Measurements from ENCODE around the gene BRINP3.

BRINP3 gene

DNA sequence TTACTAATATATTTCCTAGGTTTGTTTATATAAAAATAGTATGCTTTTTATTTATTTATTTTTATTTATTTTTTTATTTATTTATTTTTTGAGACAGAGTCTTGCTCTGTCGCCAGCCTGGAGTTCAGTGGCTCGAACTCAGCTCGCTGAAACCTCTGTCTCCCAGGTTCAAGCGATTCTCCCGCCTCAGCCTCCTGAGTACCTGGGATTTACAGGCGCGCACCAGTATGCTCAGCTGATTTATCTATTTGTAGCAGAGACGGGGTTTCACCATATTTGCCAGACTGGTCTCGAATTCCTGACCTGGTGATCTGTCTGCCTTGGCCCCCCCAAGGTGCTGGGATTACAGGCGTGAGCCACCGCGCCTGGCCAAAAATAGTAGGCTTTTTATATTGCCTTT lies 33.2 kb downstream of the BRINP3 start:
- no peak for DNase-seq

DNA sequence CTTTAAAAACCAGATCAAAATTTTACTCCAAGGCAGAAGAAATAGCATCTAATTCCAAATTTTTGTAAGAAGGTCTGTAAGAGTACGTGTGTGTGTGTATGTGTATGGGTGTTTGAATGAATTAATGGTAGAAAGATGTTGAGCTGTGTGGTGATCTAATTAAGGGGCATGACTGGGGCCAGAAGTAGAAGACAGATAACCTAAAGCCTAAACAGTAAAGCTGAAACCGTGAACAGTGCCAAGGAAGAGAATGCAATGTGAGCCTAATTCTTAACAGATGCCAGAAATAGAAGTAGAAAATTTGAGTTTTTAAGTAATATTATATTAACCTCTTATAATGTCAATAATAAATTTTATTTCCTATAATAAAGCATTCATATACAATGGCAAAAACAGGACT lies 38.2 kb downstream of the BRINP3 start:
- no peak for DNase-seq

DNA sequence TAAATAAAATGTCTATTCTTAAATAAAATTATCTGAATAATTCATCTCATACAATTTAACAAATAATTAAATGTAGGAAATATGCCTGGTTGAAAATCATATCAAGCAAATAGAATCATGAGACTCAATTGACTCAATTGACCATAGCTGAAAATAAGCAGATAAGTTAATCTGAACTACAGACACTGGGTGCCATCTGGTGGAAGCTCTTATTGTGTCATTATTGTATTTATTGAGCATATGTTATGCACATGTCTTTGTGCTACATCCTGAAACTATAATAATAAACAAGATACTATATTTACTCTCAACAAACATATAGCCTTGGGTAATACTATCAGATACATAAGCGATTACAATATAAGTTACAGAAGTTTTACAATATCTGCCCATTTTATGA lies 41.0 kb downstream of the BRINP3 start:
- DNase-seq = no peak

DNA sequence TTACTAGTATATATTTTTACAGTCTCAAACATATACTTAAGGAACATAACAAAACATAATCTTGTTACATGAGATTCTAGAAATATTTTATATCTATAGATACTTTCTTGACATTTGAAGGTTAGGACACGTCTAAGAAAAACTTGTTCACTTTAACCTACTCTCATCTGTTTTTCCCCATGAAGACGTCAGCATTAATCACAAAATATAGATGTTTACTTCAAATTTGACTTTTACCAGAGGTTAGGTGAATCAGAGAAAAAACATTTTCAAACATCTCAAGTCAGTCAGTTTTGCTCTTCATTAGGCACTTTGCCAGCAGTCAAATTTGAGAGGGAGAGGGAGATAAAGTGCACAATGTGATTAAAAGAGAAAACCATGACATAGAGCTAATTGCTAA lies 47.7 kb downstream of the BRINP3 start:
- no peak for DNase-seq

DNA sequence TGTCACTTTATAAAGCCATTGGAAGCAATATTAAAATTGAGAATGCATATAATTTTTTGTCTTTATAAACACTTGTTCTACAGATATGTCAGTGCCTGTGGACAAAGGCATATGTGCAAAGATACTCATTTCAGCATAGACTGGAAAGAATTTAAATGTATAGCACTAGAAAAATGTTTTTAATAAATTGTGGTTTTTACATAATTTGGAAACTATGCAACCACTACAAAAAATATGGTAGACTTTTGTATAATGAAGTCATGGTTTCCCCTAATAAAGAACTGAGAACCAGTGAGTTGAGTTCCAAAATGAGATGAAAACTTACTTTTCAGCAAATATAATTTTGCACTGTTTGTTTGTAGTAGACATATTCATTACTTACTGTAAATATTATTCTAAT lies 48.5 kb downstream of the BRINP3 start:
- DNase-seq = no peak

DNA sequence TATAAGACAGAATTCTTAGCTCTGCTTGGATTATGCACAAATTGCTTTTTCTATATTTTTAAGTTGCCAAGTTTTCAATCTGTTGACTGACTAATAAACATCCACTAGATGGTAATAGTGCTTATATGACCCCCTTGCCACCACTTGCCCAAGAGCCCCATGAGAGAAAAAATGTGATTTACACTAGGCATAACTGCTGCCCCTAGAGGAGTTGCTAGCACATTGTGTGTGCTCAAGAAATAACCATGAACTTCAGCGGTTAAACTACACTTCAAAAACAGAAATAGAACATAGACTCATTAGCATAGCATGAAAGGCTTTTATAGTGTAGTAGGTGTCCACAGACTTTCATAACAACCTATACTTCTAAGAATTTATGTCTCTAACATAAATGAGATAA lies 61.4 kb downstream of the BRINP3 start:
- DNase-seq = no peak

DNA sequence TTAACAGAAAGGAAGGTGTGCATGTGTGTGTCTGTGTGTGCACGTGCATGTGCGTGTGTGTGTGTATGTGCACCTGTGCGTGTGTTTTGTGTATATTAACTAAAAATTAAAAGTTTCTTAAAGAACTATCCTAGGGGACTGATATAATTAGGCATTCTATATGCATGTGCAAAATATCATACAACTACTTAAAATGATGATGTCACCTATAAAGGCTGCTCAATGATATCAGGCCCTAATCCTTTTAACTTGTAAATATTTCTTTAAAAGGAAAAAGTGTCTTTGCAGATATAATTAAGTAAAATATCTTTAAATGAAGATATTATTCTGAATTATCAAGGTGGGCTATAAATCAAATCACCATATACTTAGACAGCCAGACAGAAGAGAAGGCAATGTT lies 64.5 kb downstream of the BRINP3 start:
- no peak for DNase-seq

DNA sequence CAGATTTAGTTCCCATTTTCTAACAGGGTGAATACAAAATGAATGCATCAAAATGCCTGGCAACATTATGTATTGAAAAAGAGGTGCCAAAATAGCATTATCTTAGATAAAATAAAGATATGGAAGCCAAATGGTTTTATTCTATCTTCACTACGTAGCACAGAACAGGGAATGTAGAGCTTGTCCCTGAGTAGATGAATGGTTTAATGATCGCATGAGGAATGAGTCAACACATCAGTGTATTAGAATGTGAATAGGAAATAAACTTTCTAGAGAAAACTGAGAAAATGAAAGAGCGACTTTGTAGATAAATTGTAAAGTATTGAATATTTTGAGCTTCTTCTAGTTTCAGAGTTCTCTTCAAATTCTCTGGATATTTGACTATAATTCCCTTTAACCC lies 74.3 kb downstream of the BRINP3 start:
- no peak for DNase-seq

DNA sequence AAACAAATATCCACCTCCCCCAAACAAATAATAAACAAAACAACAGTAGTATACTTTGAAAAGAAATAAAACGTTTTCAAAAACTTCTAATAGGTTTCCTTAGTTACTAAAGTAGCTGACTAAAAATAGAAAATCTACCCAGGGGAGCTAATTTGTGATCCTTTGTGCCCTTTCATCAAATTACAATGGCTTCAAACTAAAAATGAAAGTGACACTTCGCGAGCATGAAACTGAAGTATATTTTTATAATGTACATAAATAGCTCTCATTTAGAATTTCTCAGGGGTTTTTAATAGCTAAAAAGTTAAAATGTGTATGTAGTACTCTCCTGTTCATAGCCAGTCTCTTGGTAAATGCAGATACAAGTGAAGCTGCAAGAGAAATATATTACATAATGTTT lies 78.4 kb downstream of the BRINP3 start:
- DNase-seq = no peak

DNA sequence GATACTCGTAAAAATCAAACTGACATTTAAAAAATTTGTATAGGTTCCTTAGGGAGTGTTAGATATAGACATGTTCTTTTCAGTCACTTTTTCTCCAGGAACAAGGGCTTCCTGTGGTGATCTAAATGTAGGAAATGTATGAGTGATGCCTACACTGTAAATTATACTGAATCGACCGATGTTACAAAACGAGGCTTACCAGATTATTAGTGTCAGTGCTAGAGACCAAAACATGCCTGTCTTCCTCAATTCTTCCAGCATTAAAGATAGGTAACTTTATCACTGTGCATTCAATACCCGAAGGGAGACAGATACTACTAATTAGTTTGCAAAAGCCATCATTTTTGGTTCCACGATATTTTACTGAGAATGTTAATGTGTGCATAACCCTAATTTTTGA lies 86.1 kb downstream of the BRINP3 start:
- DNase-seq = no peak

DNA sequence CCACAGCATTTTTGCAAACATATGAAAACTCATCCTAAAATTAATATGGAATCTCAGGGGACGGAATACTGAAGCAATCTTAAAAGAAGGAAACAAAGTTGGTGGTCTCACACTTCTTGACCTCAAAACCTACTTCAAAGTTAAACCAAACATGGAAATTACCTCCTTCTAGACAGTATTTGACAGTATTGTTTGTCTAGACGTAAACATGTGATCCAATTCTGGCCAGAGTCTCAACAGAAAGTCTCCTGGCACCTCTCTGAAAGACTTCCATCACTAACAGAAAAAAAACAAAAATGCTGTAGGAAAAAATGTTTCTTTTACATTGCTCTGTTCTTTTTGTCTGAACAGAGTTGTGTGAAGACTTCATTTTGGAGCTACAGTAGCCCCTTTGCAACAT lies 99.7 kb downstream of the BRINP3 start:
- DNase-seq = no peak

DNA sequence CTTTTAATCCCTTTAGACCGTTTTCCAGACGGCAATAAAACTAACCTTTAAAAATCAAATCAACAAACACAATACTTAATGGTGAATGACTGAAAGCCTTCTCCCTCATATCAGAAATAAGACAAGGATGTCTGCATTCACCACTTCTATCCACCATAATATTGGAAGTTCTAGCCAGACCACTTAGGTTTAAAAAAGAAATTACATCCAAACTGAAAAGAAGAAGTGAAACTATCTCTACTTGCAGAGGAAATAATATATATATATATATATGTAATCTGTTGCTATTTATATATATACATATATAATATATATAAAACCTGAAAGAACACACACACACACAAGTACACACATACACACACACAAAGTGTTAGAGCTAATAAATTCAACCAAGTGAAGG lies 100.4 kb downstream of the BRINP3 start:
- no peak for DNase-seq

DNA sequence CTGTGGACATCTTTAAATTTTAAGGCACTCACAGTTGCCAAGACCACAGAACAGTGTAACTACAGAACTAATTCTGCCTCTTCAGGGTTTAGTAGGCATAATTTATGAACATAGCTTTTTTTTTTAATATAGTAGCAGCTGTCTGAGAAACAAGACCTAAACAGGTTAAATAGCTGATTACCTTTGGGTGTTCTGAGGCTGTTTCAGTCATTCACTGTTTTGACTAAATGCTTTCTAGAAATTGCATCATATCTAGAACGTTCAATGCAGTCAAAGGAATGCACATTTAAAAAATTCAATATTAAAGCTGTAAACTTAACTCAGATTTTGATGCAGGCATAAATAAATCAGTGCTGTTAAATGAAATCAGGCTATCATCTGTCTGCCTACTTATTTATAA lies 101.6 kb downstream of the BRINP3 start:
- no peak for DNase-seq

DNA sequence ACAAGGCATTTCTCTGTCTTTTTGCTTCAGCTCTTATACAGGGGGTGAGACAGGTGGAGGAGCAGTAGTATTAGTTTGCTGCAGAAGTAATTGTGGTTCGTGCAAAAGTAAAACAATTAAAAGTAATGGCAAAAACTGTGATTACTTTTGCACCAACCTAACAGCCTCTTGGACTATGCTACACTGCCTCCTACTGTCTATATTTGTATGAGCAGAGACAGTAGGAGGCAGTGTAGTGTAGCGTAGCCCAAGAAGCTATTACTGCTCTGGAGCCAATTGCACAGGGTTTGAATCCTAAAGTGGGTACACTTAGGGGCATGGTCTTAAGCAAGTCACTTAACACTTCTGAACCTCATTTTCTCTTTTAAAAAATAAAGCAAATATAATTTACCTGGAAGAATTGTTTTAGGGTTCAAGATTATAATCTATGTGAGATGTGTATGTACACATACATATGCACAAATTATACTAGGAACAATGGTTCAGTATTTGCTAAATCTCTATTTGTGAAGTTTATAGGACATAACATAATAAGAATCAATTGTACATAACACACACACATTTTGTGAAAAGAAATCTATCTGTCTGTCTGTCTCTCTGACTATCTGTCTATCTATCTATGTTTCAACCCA lies 103.8 kb downstream of the BRINP3 start:
- DNase-seq = no peak

DNA sequence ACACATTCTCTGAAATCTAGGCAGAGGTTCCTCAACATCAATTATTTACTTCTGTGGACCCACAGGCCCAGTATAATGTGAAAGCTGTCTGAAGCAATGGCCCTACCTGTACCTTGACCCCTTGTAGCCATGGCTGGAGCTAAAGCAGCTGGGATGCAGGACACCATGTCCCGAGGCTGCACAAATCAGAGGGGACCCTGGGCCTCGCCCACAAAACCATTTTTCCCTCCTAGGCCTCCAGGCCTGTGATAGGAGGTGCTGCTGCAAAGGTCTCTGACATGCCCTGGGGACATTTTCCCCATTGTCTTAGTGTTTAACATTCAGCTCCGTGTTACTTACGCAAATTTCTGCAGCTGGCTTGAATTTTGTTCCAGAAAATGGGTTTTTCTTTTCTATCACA lies 110.5 kb downstream of the BRINP3 start:
- DNase-seq = no peak

DNA sequence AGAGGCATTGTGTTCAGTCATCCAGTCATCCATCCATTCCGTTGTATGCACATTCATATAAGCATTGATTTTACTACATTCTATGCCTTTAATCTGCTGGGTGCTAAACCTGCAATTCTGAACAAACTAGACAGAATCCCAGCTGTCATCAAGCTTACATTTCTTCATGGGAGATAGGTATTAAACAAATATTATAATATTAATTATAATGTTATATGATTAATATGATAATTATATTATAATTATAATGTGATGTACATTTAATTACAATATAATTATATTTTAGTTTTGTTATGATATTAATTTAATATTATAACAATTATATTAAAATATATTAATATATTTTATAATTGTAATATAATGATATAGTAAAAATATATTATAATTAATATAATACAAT lies 112.4 kb downstream of the BRINP3 start:
- DNase-seq = no peak

DNA sequence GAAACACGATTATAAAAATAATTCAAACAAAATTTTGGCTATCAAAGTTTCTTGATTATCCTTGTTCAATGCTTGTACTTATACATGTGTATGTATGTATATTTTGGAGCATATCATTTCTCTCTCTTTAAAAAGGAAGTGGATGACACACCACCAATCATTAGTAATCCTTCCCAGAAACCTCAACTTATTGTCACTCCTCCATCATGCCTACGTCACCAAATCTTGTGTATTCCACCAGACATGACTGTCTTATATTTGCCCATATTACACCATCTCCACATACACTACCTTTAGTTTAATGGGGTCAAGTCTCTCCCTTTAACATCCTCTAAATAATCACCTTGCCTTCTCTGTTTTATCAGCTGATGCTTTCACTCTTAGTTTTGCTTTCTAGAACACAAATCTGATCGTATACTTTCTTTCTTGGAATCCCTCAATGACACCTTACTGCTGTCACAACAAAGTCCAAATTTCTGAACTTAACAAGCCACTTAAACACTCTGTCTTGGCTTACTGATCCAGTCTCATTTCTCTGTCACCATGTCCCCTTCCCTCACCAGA lies 124.0 kb downstream of the BRINP3 start:
- DNase-seq = no peak

DNA sequence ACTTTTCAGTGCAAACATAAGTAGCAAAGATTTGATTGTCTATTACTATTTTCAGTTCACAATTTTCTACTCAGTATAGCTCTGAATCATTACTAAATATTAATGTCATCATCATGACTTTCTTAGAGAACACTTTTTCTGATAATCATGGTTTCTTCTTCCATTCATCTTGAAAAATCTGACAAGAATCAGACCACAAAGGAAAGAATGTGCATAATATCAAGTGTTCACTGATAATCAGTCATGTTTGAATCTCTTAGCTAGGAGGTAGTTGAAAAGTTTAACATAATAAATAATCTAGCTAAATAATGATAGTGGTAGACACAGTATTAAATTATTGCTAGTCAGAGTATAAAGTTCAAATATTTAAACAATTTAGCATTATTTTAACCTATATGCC lies 133.2 kb downstream of the BRINP3 start:
- DNase-seq = no peak

DNA sequence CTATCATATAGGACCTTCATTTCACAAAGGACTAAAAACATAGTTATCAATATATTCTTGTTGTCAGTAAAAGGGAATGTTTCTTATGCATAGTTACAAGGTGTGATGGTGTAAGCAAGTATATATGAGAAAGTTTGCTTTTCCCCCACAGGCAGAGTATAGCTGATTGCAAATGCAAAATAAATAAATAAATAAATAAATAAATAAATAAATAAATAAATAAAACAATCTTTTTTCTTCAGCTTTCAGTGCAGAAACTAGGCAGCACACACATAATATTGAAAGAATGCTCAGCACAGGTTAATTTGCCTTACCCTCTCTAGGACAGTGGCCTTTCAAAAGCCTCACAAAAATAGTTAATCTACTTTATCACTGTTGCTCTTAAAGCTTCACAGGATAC lies 138.8 kb downstream of the BRINP3 start:
- no peak for DNase-seq

DNA sequence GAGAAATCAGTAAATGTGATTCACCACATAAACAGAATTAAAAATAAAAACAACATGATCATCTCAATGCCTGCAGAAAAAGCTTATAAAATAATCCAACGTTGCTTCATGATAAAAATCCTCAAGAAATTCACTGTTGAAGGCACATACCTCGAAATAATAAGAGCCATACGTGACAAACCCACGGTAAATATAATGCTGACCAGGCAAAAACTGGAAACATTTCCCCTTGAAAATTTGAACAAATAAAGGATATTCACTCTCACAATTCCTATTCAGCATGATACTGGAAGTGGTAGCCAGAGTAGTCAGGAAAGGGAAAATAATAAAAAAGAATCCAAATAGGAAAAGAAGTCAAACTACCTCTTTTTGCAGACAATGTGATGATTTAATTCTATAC lies 148.8 kb downstream of the BRINP3 start:
- no peak for DNase-seq

DNA sequence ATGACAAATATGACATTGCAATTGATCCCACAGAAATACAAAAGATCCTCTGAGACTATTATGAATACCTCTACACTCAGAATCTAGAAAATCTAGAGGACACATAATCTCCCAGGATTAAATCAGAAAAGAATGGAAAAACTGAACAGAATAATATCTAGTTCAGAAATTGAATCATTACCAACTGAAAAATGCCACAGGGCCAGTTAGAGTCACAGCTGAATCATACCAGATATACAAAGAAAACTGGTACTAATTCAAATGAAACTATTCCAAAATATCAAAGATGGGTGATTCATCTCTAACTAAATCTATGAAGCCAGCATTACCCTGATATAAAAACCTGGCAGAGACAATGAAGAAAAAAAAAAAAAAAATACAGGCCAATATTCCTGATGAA lies 149.3 kb downstream of the BRINP3 start:
- DNase-seq = no peak

DNA sequence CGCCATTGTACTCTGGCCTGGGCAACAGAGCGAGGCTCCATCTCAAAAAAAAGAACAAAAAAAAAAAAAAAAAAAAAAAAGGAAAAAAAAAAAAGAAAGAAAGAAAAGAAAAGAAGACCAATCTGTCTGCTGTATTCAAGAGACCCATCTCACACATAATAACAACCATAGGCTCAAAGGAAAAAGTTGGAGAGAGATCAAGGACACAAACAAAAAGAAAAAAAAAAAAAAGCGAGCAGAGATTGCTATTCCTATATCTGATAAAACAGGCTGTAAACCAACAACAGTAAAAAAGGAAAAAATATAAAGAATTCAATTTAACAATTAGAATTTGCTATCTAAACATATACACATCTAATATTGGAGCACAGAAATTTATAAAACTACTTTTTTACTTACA lies 150.4 kb downstream of the BRINP3 start:
- DNase-seq = no peak

DNA sequence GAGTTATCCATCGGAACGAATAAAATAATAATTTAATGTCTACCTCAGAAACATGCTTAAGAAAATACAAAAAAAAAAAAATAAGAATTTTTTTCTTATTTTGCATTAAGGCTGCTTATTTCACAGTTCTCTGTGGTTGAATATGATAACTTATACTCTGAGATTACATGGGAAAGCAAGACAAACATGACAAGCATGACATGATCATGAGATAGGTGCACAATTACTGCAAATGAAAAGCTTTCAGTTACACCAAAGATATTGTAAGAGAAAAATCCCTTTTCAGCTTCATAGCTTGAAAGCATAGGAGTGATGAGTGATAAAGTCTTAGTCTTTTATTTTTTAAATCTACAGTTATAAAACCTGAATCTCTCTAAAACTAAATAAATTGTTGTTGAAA lies 154.1 kb downstream of the BRINP3 start:
- no peak for DNase-seq

DNA sequence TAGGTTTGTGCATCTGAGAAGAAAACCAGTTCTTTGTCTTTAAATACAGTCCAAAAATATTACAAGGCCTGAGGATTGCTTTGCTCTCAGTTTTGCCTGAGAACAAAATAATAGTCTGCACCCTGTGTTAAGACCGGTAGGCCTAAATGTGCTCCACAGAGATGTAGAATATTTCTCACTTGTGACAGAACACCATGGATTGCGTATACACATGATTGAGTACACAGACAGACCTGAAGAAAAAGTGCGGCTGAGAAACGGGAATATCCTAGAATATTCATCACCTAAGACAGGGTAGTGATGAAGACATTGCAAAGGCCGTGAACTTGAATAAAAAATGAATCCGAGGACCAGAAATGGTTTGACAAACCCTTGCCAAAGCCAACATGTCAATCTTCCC lies 155.4 kb downstream of the BRINP3 start:
- no peak for DNase-seq

DNA sequence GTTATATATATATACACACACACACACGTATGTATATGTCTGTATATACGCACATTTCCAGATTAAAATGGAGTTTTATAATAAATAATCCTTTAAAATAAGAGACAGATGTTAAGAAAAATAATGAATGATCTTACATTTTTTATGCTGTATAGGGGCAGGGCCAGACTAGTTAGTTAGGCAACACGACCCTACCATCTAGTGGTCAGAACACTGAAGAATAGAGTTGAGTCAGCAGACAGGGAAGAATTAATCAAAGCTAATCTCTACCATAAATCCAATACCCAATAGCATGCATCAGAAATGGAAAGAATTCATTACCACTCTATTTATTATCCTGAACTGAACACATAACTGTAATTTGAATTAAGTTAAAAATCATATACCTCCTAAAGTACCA lies 156.7 kb downstream of the BRINP3 start:
- no peak for DNase-seq

DNA sequence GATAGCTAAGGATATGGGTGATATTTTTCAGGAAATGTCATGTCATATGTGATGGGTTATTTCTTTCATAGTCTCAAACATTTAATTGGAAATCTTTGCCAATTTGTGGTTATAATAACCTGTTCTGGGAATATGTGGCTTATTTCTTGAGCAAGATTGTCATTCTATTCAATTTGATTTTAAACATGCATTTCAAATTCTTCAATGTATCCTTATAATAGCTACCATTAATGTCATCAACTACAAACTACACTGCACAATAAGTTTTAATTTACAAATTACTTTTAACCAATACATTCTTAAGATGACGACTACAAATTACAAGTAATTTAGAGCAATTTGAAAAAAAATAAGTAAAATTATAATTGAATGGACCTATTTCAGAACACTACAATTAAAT lies 164.9 kb downstream of the BRINP3 start:
- no peak for DNase-seq

All from femur (tissue), 1 donor.